Germinal center (tissue), 1 donor: ENCODE data around the gene GPALPP1.
"Not testable (repeated sequence)": the region's sequence is repeated elsewhere in the genome, so short reads cannot be mapped to it uniquely, and the experiment has no call there.

ENCODE experiments used
- DNase-seq: peaks from one replicate; pipeline ENCODE4 v3.0.0; 2012; ENCODE audit warnings: mixed read lengths, low spot score

Gene GPALPP1

DNA sequence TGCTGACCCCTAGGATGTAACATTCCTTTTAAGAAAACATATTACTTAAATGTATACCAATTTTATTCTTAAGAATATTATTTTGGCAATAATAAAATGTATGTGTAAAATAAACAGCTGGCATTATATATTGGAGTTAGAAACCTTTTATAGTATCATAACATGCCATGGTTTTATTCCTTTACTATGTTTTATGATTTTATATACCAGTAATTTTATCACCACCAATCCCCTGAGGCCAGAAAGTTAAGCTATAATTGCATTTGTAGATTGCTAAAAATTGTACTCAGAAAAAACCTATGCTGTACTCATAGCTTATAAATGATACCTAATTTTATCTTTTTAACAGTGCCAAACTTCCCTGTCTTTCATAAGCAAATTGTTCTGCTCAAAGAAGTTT, 17.9 kb downstream of the GPALPP1 start:
- no peak for DNase-seq

DNA sequence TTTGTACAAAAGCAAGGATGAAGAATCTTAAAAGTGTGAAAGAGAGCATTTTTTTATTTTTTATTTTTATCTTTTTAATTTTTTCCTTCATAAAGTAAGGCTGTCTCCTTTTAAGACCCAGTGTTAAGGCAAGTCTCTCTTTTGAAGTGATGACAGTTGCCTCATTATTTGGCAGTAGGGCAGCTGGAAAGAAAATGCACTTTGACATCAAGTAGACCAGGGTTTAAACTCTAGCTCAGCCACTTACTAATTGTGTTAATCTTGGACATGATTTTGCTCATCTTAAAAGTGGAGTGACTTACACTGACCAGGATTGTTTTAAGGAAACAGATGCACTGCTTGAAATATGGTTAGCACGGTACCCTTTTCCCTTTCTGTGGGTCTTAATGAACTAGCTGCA, 18.5 kb downstream of the GPALPP1 start:
- no peak for DNase-seq

DNA sequence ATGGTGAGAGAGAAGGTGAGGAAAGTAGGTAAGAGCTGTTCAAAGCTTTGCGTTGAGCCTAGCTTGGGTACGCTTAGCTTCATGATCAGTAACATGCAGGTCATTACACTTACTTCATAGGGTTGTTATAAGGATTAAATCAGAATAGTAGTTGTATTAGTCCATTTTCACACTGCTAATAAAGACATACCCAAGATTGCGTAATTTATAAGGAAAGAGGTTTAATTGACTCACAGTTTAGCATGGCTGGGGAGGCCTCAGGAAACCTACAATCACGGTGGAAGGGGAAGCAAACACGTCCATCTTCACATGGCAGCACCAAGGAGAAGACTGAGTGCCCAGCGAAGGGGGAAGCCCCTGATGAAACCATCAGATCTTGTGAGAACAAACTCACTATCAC, 21.9 kb downstream of the GPALPP1 start:
- no peak for DNase-seq

DNA sequence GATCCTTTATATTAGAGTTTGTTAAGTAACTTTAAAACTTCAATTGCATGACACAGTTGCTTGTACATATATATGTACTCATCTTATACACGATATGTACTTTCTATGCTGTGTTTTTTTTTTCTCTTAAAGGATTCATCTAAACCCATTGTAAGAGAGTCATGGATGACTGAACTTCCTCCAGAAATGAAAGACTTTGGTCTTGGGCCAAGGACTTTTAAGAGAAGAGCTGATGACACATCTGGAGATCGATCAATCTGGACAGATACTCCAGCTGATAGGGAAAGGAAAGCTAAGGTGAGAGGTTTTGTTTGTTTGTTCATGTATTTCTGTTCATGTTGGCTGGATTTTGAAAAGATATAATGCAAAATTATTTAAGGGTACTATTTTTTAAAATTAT, 26.0 kb downstream of the GPALPP1 start:
- DNase-seq, result no peak

DNA sequence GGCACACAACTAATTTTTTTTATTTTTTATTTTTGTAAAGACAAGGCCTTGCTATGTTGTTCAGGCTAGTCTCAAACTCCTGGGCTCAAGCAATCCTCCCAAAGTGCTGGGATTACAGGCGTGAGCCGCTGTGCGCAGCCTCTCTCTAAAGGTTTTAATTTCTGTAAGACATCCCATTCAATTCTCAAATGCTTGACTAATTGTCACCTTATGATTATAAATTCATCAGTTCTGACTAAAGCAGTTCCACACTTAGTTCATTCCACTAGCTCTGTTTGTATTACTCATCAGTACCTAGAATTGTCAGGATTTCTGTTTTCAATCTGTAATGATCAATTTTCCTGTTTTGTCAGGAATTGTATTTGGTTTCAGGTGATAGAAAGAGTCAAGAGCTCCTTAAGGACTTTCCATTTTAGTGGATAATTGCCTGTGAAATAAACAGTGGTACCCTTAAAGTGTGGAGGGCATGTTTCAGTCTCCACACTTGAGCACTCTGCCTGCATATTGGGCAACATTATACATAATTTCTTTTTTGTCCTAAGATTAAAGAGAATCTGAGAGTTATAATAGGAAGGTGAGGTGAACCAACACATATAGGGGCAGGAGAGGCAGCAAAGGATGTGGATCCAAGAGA, 27.6 kb downstream of the GPALPP1 start:
- no peak for DNase-seq

DNA sequence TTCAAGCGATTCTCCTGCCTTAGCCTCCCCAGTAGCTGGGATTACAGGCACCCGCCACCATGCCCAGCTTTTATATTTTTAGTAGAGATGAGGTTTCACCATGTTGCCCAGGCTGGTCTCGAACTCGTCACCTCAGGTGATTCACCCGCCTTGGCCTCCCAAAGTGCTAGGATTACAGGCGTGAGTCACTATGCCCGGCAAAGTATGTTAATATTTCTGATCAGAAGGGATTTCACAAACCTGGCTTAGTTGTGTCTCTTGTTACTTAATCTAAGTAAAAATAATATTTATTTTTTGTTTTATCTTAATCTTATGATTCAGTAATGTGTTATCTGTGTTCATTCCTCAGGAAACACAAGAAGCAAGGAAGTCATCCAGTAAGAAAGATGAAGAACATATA, 30.6 kb downstream of the GPALPP1 start:
- not testable (repeated sequence) for DNase-seq

DNA sequence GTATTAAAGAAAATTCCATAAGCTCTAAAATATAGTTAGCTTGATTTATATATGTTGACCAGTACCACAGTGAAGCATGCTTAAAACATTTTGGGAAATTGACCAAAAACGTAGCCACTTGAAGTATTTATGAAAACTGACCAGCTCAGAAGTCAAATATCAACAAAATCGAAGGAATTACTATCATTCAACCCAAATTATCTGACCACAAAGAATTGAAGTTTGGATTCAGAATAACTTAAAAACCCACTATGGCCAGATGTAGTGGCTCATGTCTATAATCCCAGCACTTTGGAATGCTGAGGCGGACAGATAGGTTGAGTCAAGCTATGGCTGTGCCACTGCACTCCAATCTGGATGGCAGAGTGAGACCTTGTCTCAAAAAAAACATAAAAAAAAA, 31.9 kb downstream of the GPALPP1 start:
- DNase-seq, result no peak

DNA sequence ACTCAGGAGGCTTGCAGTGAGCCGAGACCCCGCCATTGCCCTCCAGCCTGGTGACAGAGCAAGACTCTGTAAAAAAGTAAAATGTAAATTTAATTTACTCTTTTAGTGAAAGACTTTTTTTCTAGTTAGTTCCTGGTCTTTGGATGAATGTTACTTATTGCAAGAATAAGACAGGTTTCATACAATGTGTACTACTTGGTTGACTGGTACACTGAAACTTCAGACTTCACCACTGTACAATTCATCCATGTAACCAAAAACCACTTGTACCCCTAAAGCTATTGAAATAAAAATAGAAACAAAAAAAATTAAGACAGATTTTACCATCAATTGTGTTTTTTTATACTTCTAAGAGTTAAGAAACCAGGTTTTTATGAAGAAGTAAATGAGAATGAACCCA, 35.5 kb downstream of the GPALPP1 start:
- DNase-seq, result no peak

DNA sequence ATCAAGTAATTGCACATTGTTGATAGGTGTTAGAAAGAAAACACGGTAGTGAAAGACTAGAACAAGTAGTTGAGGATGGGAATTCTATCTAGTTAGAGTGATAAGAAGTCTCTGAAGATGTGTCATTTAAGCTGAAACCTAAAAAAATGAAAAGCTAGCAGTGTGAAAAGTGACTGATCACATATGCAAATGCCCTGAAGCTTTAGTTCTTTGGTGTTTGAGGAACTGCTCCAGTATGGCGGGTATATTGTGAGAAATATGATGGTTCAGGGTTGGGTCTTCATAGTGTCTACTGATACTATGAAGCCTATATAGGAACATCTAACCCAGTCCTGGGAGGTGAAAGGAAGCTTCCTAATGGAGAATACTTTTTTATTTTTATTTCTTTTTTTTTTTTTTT, 45.0 kb downstream of the GPALPP1 start:
- DNase-seq, result no peak

DNA sequence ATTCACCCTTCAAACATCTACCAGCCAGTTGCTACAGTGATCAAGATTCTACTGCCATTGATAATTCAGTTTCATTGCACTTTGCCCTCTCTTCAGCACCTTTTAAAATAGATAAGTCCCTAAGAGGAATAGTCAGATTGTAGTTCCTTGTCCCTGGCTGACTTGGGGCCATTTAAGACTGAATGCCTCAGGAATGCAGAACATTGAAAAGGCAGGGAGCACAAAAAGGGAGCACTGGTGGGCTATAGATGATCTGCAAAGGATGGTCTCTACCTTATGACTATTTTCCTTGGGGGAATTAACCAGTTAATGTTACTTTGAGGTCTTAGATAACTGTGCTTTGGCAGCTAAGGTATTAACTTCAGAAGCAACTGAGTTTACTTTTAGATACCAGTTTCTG, 46.9 kb downstream of the GPALPP1 start:
- DNase-seq, result no peak

DNA sequence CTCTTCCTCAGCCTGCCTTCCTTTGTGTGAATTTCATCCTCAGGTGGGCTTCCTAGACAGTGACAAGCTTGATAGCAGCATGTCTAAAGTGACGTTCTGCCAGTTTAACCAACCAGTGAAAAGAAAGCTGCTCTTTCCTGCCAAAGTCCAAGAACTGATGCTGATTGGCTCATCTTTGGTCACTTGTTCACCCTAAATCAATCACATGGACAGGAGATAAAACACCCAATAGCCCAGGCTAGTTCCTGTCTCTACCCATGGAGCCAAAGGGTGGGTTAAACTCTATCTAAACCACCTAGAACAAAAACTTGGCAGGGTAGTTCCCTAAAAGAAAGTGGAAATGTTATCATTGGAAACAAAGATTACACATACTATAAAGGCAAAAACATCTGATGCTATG, 50.8 kb downstream of the GPALPP1 start:
- DNase-seq, result no peak

DNA sequence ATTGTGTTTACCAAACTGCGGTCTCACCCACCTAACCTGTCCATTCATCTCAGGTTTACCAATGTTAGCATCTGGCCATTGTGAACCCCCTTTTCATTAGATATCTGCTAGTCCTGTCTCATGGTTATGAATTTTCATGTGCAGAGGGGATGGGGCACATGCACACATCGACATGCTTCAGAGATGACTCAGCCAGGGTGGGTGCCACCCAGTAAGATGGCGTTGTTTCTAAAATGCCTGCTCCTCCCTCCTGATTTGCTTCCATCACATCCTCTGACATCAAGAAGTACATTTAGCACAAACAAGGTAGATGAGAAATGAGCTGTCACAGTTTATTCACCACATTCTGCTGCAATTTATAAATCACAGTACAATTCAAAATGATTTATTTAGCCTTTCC, 51.3 kb downstream of the GPALPP1 start:
- DNase-seq, result no peak

DNA sequence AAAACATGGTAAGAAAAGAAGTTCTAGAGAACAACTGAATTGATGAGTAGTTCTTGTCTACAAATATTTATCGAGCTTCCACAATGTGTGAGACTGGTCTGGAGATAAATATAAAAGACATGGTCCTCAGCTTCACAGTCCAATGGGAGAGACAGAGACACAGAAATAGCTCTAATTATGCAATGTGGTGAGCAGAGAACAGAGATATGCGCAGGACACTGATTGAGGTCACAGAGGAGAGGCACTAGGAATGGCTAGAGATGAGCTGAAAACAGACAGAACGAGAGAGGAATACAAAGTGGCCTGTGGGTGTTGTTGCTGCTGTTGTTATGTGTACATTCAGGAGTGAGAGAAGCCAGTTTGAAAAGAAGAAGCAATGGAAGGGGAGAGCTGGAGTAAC, 53.2 kb downstream of the GPALPP1 start:
- DNase-seq, result no peak

DNA sequence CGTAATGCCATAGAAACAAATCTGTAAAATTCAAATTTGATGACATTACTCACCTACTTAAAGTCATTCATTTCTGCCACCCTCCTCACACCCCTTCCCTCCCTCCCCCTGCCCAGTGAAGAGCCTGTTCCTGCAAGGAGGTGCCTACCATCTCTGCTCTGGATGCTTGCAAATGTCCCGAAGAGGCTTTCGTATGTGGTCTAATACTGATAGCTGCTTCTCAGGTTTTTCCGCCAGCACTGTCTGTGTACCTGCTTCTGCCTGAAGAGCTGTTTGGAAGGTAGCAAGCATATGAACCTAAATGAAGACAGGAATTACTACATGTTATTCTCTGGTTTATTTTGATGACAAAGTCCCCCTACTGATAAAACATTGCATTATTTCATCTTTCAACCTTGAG, 57.1 kb downstream of the GPALPP1 start:
- no peak for DNase-seq

DNA sequence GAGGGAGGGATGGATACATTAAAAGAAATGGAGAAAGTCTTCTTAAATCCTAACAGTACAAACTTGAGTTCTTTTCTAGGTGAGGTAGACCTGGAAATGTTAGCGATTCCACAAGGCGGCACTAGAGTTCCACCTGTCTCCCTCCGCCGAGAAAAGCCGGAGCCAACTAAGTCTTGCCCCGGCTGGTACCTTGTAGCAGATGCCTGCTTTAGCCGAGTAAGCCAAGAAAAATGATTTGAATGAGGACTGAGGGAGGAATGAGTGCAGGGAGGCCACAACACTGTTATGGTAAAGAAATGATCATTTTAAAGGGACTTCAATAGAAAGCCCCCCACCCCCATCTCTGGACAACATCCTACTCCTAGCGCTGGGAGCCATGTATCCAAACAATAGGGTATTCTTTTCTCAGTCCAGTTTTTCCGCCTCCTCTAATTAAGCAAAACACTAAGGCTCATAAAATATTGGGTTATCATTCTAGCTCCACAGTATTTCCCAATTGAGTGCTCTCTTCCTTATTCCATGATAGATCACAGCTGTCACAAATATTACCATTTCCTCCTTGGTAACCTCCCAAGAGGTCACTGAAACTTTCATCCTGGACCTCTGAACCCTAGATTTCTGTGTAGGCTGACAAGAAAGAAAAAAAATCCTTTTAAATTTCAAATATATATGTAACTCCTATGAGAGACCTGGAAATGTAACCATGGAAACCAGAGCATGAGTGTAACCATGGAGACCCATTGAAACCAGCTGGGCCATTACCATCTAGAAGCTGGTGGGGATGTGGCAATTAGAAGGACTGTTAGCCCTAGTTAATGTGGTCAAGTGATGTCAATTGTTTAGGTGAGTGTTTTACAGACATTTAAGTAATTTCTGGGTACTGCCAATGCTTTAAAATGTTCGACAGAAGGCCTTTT, 58.3 kb downstream of the GPALPP1 start:
- peak; percentile 77 for DNase-seq

DNA sequence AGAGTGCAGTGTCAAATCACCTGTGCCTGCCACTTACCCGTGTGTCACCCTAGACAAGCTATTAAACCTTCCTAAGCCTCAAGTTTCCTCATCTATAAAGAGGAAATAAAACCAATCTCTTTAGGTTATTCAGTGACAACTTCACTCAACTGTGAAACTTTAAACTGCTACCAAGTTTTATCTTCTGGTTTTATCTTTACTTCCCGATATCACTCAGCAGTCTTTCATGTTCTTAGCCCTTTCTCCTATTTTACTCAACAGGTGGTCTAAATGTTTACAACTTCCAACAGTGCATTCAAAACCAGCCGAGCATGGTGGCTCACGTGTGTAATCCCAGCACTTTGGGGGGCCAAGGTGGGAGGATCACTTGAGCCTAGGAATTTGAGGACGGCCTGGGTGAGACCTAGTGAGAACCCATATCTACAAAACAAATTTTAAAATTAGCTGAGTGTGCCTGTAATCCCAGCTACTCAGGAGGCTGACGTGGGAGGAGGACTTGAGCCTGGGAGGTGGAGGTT, 59.6 kb downstream of the GPALPP1 start:
- peak; percentile 44 for DNase-seq

DNA sequence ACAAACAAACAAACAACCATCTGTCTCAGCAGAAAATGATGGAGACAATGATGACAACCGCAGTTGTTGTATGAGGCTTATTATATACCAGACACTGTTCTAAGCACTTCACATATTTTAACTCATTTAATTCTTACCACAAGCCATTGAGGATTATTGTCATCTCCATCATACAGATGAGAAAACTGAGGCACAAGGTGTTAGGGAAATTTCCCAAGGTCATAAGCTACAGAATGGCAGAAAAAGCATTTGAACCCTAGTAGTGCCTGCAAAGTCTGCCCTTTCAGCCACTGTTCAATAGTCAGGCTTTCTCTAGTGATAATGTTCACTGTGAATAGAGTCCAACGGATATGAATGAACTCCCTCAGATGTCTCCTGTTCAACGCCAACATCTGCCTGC, 60.1 kb downstream of the GPALPP1 start:
- no peak for DNase-seq

DNA sequence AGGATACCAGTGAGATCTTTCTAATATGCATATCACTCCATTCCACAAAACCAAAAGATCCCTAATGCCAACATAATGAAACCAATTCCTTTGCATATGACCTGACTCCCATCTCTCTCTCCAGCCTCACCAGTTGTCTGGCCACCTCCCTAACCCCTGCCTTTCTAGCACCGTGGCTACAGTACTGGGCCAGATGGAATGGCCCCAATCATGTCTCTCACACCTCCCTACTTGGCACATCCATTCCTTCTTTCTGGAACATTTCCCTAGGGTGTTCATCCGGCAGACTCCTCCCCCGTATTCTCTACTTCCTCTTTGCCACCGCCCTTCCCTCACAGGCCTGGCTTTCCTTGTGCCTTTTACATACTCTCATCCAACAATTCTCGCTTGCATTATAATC, 62.0 kb downstream of the GPALPP1 start:
- no peak for DNase-seq

DNA sequence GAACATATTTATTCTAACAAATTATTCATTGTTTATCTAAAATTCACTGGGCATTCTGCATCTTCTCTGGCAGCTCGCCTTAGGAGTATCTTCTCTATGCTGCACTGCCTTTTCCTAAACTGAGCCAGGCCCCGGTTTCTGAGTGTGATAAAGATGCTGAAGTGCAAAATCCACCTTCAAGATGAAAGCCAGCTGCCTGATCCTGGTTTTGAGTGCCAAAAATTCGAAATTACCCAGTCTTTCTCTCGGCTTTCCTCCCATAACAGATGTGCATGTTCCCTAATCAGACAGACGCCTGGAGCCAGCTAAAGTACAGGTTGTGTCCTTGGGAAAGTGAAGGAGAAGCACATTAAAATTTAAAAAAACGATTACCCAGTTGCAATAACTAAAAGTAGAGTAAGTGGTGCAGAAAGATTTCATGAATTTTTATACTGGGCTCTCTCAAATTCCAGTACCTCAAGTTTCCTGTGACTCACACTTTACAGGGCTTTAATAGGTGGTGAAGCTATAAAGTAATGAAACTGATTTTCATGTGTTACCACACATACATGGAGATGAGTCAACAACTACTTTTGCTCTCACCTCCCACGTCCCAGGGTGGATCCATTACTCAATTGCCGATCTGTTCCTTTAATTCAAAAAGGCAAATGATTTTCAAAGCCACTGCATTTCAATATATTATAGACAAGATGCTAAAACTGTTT, 66.0 kb downstream of the GPALPP1 start:
- DNase-seq, result no peak

DNA sequence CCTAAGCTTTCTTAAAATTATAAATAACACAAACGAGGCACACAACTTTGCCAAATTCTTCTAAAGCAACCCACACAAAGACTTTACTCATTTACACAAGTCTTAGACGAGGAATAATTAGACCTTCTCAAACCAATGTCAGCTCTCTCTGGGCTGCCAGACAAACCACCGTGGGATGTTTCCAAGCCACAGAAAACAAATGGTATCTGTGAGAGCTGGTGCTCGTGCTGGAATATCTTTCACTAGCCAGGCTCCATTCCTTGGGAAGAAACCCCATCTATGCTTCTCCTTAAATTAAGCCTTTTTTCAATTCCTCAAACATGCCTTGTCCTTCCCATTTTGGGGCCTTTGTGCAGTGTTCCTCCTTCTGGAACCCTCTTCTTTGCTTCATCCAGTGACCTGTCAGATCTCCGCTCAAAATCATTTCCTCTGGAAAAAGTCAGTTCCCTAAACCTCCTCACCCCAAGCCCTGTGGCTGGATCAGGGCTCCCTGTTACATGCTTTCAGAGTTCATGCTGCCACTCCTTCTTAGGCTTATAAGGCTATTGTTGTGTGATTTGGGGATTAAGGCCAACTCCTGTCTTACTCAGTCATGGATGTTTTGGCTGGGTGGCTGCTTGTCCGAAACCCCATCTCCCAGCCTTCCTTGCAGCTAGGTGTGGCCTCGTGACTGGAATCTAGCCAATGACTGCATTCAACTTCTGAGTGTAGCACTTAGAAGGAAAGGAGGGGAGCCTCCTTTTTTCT, 66.7 kb downstream of the GPALPP1 start:
- DNase-seq, result no peak

DNA sequence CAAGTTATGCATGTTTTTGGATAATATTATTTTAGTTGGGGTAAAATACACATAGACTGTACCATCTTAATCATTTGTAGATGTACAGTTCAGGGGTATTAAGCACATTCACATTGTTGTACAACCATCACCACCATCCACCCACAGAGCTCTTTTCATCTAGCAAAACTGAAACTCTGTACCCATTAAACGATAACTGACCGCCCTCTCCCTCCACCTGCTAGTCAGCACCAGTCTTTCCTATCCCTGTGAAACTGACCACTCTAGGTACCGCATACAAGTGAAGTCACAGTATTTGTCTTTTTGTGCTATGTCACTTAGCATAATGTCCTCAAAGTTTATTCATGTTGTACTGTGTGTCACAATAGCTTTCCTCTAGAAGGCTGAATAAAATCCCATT, 70.7 kb downstream of the GPALPP1 start:
- DNase-seq, result no peak

DNA sequence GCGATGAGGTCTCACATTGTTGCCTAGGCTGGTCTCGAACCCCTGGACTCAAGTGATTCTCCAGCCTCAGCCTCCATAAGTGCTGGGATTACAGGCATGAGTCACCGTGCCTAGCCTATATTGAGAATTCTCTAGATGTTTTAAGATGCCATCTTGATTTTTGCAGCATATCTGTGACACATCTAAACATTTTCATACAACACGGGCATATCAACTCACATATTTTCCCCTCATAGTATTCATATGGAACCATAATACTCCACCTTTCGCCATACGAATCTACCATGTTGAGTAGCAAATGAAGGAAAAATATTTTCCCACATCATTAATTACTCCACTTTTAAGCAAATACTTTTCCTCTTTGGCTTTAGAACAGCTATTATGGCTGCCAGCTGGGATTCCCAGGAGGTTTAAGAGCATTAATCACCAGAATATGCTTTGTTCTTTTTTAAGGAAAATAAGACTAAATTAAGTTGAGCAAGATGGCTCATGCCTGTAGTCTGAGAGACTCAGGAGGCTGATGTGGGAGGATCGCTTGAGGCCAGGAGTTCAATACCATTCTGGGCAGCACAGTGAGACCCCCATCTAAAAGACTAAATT, 74.0 kb downstream of the GPALPP1 start:
- DNase-seq, result no peak
